ENCODE measurements around the gene SYP. TPM values are rescaled to one million over a fixed set of nuclear protein-coding genes. Genes with fewer than 3 reads are reported as not detected.
"Not testable (repeated sequence)": the region's sequence is repeated elsewhere in the genome, so short reads cannot be mapped to it uniquely, and the experiment has no call there.

Gene SYP
- total RNA-seq, 1 donor from 2014 or later: 3.5 TPM

DNA sequence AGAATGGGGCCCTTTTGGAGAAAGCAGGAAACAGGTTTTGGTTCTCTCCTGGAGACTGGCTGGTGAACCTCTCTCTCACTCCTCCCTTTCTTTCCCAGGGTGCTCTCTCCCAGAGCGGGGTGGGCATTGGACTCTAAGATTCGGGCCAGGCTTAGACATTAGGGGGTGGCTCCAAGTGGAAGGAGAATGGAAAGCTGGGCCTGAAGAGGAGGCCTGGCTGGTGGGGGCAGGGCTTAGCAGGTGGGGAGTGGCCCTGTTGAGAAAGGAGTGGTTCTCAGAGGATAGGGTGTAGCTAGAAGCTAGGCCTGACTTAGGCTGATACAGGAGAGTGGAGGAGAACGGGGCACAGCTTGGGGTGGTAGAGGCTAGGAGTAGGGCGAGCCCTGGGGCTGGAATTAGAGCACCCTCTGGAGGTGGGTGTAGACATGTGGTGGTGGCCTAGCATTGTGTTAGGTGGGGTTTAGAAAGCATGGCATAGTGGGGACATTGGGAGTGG, 22.6 kb downstream of the SYP start:
- no peak for DNase-seq
- Histone ChIP-seq H3K4me3 (no peak overlapping the region), H3K4me1 (no peaks in the 10 kb centered on the region), H3K27me3 (no peaks in the 10 kb centered on the region), H3K27ac (no peak overlapping the region), H3K9me3 (no peaks in the 10 kb centered on the region), H3K36me3 (peaks cover 7% of the 10 kb centered on the region)
- TF ChIP-seq CTCF (IDR thresholded peaks at IDR 0.05): no peak
- peak; percentile 73 for ATAC-seq
- intact Hi-C loops (cut with DNase I): no loop called here

DNA sequence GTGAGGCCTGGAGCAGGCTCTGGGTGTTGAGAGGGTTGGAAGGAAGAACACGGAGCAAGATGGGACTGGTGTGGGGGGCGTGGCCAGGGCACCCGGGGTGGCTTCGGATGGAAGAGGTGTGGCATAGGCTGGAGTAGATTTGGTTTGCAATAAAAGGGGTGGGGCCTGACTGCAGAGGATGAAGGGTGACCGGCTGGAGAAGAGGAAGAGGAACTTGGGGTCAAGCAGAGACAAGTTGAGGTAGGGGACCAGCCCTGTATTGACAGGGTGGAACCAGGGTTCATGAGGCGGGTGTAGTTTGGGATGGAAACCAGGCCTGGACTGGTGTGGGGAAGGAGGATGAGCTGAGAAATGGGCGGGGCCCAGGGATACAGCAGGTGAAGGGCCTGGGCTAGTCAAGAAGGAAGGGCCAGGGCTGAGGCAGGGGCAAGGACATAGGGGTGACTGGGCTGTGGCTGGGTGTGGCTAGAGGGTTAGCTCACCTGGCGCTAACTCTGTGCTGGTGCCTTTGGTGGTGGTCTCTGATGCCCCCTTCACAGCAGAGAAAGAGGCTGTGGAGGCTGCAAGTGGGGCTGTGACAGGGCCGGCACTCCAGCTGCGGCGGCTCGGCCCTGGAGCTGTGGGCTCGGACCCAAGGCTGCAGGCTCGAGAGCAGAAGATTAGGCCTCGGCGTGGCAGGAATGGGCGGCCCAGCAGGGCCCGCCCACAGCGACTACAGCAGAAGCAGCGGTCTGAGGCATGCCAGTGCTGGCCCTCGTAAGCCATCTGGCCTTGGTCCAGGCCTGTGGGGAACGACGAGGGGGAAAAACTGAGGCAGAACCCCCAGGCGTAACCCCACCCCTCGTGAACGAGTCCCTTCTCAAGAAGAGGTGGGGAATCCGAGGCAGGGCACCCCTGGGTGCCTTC, 23.3 kb downstream of the SYP start:
- Histone ChIP-seq H3K36me3 (peaks cover 7% of the 10 kb centered on the region), H3K27me3 (no peaks in the 10 kb centered on the region), H3K9me3 (no peaks in the 10 kb centered on the region), H3K4me3 (no peak overlapping the region), H3K27ac (no peak overlapping the region), H3K4me1 (no peaks in the 10 kb centered on the region)
- ATAC-seq (peak; percentile 57), DNase-seq (no peak)
- intact Hi-C loops (cut with DNase I): no loop called here
- TF ChIP-seq CTCF (IDR thresholded peaks at IDR 0.05): no peak

DNA sequence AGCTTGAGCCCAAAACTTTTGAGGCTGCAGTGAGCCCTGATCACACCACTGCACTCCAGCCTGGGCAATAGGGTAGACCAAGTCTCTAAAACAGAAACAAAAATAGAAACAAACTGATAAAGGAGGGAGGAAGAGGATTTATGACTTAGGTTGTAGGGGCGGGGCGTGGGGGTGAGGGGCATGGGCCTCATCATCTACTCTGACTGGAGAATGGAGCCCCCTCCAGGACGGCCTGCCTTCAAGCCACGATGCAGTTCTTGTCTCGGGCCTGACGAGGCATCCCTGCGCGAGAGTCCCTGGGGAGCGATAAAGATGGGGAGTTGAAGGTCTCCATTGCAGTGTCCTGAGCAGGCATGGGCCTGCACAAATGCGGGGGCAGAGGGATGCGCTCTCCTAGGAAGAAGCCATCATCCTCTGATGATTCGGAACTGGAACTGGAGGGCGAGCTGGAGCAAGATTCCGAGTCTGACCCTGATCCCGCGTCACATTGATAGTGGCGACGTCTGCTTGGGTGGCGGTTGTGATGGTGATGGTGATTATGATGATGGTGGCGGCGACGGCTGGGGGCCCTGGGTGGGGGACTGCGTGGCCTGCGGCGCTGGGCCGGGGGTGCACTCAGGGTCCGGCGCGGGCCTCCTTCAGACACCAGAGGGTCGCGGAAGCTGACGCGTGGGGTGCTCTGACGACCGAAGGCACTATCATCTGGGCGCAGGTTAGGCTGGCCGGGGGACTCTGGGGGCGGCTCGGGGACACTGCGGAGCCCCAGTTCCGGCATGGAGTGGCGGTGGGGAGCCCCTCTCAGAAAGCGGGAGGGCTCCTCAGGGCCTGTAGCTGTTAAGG, 24.3 kb downstream of the SYP start:
- intact Hi-C loops (cut with DNase I): no loop called here
- Histone ChIP-seq H3K27ac (no peak overlapping the region), H3K36me3 (peaks cover 2% of the 10 kb centered on the region)

GRCh38 chrX:49174723-49175122, 25.3 kb downstream of the SYP start:
- no peaks in the 10 kb centered on the region for H3K27me3 ChIP-seq
- ATAC-seq: no peak
- no peaks in the 10 kb centered on the region for H3K36me3 ChIP-seq
- no peaks in the 10 kb centered on the region for H3K4me1 ChIP-seq
- no peak for TF ChIP-seq CTCF (IDR thresholded peaks at IDR 0.05)
- H3K27ac ChIP-seq: no peak overlapping the region
- DNase-seq: no peak
- no peaks in the 10 kb centered on the region for H3K9me3 ChIP-seq
- intact Hi-C loops (cut with DNase I): no loop called here
- no peak overlapping the region for H3K4me3 ChIP-seq

More for the DNA sequence above, 24.3 kb downstream of the SYP start:
- no peak for TF ChIP-seq CTCF (IDR thresholded peaks at IDR 0.05)
- Histone ChIP-seq H3K4me1 (no peaks in the 10 kb centered on the region), H3K4me3 (no peak overlapping the region), H3K27me3 (no peaks in the 10 kb centered on the region), H3K9me3 (no peaks in the 10 kb centered on the region)
- no peak for ATAC-seq
- no peak for DNase-seq

DNA sequence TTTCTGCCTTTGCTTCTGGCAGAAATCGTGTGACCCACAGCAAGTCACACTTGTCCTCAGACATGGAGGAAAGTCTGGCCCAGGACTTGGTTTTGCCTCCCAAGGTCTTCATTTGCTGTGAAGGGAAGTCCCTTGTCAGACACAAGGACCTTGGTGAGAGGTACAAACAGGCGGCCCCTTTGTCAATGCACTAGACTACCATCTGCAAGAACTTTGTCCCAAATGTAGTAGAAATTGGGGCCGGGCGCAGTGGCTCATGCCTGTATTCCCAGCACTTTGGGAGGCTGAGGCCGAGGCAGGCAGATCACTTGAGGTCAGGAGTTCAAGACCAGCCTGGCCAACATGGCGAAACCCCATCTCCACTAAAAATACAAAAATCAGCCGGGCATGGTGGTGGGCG, 26.4 kb downstream of the SYP start:
- ATAC-seq; H3K4me1 ChIP-seq; H3K9me3 ChIP-seq; H3K36me3 ChIP-seq; H3K4me3 ChIP-seq; DNase-seq; intact Hi-C loops (cut with DNase I); H3K27me3 ChIP-seq; H3K27ac ChIP-seq: not testable (repeated sequence)

Measured in upper lobe of right lung (tissue), 1 donor.